Fibroblast of skin of left biceps (primary cell): ENCODE measurements around the gene TFF3.
"Not testable (repeated sequence)": the region's sequence is repeated elsewhere in the genome, so short reads cannot be mapped to it uniquely, and the experiment has no call there.

ENCODE experiments used
- DNase-seq, 2 experiments: peaks; one replicate each; pipeline ENCODE4 v3.0.0-alpha.2; 2013; ENCODE audit warnings: low read depth in 2 of 2

TFF3 gene

DNA sequence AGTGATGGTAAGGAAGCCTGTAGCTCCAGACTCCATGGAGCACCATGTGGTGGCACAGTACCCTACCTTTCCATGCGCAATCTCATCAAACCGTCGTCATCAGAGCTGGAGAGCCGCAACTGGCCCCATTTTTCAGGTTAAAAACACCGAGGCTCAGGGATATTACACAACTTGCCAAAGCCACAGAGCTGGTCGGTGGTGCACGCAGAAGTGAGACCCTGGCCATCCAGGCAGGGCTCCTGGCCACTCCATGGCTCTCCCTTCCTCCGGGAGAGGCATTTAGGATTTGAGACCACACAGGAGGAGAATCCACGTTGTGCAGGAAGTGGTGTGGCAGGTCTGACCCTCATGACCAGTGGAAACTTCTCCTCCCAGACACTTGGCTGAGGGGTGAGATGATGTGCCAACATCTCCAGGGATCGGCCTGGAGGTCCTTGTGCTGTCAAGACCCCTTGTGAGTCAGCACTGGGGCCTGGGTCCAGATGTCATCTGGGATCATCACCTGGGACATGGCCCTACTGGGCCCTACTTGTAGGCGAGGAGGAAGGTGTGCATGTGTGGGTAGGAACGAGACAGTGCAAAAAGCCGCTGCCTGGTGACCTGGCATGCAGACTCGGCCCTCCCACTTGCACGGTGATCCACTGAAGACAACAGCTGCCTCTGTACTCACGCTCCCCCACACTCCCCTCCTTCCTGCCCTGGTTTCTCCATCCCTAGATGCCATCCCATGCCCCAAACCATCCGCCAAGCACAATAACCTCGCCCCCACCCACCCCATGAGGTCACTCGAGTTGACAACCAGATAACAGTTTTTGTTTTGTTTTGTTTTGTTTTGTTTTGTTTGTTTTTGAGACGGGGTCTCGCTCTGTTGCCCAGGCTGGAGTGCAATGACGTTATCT is 10.4 kb downstream of the TFF3 start:
- no peak for DNase-seq

DNA sequence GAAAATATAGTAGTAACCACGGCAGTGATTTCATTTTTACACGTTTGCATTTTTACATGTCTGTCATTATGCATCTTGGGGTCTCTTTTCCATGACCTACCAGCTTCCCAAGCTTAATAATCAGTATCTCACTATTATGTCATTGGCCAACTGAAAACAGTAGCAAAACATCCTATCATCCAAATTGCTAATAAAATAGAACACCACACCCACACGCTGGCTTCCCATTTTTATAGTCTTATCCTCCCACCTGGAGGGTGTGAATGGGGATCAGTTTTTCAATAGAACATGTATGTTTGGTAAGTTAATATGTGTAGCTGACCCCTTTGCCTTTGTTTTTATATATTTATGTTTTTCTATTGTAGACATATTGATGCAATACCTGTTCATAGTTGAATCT is 11.8 kb downstream of the TFF3 start:
- no peak for DNase-seq

DNA sequence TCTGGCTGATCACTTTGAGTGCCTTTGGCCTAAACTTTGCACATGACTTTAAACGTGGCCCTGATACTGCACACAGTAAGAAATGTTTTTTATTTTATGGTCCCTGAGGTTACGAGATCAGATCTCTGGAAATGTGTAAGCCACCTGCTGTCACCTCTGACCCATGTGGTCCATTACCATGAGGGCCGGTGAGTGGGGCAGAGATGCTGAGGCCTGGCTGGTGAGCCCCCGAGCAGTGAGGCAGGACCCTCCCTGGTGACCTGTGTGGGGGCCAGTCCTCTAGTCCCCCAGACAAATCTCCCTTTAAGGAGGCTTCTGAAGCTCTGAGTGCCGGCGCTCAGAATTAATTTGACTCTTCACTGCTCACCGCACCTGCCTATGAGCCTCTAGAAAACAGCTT is 12.4 kb downstream of the TFF3 start:
- DNase-seq, result no peak

DNA sequence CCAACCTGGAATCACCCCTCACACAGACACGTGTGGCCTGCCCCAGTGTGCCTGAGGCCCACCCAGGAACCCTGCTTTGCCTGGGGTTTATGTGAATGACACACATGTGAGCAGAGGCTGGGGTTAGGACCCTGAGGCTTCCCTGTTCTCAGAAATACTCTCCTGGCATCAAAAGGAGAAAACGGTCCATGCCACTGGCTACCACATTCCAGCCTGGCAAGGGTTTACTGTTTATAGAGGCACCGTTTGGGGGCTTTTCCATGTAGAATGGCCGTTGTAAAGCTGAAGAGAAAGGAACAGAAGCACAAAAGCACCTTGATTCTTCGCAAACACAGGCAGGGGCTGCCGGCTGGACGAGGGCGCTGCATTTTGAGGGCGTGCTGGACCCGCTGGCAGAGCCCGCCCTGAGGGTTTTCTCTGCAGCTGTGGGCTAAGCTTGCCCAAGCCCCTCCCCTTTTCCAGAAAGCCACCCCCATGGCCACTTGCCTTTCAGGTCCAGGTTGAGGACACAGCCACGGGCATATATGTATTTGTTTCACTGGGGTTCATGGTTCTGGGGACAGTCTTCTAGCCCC is 13.0 kb downstream of the TFF3 start:
- no peak for DNase-seq

DNA sequence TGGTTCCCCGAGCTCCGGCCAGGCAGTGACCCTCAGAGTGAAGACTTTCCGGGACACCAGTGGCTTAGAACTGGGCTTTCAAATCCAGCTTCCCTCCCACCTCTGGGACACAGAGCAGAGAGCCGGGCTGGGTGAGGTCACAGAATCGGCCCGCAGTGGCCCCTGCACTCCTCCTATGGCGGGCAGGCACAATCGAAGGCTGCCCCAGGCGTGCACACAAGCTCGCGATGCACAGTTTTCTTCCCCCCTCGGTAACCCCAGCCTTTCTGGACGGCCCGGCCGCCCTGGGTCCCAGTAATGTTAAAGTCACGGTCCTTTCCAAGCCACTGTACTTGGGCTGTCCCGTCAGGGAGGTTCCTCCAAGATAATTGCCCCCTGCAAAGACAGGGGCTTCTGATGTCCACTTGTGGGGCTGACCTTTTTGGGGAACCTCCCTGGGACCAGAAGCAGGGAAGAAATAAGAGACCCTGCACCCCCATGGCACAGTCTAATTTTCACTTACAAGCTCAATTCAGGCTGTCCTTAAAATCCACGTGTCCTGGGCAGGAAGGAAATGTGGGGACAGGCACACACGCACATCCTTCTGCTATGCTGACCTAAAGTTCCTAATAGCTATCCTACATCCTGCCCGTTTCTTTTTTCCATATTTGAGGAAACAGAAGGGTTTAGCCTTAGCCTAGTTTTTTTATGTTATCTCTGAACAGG is 13.7 kb downstream of the TFF3 start:
- no peak for DNase-seq

DNA sequence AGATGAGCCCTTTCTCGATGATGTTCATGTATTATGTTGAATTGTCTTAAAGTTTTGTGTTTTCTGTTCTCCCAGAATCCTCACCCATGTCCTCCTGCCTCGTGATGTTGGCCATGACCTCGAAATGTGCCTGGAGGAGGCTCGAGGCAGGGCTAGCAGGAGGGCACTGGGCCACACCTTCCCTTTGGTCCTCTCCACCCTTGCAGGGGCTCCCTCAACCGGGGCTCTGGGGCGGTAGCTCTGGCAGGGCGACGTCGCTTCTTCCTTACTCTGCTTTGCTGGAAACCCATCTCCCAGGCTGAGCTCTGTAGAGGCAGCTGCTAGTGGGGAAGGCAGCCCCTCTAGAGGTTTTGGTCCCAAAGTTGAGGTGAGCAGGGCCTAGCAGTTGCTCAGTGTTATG is 14.3 kb downstream of the TFF3 start:
- DNase-seq, result no peak

DNA sequence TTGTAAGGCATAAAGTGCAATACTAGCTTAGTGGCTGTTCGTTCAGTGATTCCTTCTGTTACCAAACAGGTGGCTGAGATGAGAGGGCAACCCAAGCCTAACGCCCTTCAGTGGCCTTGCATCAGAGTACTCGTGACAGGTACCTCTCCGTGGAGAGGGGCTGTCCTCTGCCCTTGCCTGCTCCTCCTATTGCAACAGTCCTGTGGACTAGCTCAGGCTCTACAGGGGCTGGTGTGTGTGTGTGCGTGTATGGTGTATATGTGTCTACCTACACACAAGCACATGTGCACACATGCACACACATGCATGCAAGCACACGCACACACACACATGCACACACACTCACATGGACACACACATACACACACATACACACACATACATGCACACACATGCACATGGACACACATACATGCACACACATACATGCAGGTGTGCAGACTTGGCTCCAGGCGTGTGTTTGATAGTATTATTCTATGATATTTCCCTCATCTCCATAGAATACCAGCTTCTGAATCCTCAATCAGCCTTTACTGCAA is 15.1 kb downstream of the TFF3 start:
- no peak for DNase-seq

DNA sequence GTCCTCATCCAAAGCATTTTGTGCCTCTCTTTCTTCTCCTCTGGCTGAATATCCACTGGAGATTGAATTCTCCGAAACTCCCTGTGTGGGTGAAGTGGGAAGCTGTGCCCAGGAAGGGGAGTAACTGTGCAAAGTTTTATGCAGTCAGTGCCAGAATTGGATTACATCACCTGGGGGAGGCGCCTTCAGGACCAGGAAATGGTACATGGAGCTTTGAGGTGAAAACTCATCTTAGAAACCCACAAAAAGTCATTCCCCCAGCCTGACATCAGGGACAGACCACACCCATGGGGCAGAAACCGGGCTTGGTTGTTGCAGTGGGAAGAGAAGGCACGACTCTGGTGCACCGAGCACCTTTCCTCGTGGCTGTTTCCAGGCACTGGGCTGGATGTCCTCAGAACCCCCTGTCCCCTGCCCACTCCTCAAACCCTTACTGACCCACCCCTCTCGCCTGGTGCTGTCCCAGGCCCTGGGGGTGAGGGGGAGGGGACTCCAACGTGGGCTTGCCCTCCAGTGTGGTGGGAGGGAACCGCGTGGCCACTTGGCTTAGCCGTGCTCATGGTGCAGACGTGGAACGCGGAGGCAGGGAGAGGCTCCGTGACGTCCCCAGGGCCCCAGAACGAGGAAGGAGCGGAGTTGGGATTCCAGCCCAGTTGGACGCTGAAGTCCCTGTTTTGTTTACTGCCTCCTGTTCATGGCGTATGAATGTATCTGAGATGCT is 15.7 kb downstream of the TFF3 start:
- DNase-seq, result no peak

DNA sequence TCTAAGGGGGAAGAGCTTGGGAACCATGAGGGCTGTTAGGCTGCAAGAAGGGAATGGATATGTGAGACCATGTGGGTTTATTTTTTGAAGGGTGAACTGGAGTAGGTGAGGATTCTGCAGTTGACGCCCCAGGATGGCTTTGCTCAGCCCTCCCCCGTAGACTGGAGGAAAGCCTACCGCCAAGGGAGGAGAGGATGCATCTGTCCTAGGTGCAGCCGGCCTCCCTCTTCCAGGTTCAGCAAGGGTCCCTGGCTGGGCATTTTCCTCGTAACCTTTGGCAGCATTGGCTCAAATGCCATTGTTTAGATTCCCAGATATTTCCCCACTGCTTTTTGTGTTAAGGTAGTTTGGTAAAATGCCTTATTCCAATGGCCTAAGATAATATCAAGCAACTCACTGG is 16.6 kb downstream of the TFF3 start:
- no peak for DNase-seq

DNA sequence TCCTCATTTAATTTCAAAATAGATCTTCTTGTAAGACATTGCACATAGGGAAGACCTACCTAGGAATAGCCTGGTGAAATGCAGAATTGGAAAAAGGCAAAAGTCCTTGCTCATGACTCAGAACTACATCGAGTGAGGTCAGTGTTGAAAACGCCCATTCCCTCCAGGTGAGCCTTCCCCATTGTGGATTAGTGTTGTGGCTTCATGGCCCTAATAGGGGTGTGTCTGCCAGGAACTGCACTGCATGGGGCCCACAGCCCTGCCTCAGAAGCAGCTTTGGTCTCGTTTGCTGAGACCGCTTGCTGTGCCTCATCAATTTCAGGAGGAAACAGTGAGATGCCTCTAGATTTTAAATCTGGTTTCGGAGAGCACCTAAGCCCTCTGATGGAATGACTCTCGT is 17.0 kb downstream of the TFF3 start:
- no peak for DNase-seq

DNA sequence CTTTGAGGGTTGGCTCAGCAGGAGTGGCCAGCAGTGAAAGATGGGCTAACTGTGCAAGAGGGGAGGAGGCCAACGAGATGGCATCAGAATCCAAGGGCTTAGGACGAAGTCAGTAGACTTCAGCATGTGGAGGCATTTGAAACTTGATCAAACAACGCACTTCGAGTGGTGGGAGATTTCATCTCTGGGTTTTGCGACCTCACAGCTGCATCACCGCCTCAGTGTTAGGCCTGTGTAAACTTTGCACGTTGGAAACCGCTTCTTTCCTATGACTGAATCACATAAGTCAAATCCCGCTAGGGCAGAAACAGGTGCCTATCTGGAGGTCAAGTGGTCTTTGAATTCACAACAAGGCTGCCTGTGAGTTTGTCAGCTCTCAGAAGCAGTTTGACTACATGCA is 17.8 kb downstream of the TFF3 start:
- DNase-seq, result no peak

DNA sequence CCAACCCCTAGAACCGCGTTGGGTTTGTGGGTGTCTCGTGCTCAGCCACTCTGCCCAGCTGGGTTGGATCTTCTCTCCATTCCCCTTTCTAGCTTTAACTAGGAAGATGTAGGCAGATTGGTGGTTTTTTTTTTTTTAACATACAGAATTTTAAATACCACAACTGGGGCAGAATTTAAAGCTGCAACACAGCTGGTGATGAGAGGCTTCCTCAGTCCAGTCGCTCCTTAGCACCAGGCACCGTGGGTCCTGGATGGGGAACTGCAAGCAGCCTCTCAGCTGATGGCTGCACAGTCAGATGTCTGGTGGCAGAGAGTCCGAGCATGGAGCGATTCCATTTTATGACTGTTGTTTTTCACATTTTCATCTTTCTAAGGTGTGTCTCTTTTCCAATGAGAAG is 18.7 kb downstream of the TFF3 start:
- DNase-seq, result no peak

DNA sequence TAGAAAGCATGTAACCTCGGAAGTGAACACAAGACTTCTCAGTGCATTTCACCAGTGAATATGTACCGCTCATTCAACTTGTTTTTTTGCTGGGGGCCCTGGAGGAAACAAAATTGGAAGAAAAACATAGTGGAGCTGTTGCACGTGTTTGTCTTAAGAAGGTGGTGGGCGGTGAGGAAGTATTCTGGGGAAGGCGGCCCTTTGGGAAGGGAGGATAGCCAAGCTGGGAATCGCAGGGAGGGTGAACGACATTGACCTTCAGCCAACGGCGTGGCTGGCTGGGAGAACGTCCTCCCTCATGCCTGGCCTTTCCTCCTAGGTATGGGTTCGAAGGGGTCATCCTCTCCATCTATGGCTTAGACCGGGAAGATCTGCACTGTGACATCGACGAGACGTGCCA is 19.4 kb downstream of the TFF3 start:
- DNase-seq, result no peak

DNA sequence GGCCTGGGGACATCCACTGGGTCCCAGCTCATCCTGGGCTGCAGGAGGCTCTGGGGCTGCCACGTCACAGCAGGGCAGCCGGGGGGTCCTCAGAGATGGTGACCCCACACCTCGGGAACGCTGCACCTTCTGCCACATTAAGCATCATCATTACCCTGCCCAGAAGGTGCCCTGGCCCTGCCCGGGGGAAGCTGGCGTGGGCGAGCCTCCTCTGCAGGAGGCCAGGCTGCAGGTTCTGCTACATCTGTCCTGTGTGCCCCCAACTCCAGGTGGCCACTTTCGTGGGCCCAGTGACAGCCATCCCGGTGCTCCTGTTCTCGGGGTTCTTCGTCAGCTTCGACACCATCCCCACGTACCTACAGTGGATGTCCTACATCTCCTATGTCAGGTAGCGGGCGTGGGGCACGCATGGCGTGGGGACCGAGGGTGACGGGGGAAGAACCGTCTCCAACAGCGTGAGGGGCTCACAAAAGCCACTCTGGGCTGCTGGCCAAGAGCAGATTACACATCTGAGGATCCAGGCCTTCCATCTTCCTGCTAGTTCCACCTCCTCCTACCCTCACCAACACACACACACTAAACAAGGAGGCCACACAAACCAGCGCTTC is 20.8 kb downstream of the TFF3 start:
- no peak for DNase-seq

DNA sequence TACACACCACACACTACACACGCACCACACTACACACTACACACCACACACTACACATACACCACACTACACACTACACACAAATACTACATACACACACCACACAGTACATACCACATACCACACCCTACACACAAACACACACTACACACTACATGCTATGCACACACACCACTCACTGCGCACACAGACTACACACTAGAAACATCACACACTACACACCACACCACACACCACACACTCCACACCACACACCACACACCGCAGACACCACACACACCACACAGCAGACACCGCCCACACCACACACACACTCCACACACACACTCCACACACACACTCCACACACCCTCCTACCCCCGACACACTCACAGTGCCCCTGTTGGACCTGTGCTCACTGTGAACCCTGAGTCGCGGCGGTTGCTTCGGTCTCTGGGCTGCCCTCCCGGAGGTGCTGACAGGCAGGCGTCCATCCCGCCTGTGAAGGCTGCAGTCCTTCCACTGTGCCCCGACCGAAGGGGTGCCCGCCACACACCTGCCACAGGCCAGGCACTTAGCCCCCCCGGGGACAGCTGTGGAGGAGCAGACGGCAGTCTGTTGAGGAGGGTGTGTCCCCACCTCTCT is 21.4 kb downstream of the TFF3 start:
- DNase-seq, result no peak

DNA sequence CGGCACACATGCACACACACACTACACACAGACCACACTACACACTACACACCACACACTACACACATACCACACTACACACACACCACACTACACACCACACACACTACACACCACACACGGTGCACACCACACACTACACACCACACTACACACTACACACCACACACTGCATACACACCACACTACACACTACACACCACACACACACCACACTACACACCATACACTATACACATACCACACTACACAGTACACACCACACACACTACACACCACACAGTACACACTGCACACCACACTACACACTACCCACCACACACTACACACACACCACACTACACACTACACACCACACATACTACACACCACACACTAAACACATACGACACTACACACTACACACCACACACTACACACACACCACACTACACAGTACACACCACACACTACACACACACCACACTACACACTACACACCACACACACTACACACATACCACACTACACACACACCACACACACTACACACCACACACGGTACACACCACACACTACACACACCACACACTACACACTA is 22.6 kb downstream of the TFF3 start:
- DNase-seq, result not testable (repeated sequence)

DNA sequence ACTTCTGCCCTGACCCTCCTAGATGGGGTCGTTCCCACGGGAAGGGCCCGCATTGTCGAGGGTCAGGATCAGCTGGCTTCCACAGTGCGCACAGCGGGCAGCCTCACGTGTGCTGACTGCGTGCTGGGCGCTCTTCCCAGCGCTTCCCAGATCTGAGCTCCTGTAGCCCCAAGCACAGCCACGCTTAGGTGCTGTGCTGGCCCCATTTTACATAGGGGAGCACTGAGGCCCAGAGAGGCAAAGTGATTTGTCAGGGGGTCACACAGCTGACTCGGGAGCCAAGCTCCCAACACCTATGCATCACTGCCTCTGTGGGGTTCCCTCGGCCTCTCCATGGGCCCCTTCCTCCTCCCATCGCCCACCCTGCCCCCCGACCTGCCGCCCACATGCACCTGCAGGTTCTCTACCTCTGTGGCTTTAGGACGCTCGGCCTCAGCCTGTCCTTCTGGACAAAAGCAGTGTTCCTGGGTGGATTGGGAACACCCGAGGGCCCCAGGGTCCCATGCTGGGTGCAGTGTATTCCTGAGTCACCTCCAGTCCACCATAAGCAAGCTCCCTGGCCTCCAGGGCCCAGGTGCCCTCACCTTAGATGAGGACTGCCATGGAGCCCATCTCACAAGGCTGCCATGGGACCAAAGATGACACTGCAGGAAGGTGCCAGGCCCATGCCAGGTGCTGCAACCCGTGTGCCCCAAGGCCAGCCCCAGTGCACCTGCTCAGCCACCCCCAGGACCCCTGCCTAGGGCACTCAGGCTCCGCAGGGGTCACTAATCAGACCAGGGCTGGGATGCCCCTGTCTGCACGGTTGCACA is 23.3 kb downstream of the TFF3 start:
- DNase-seq, result no peak

DNA sequence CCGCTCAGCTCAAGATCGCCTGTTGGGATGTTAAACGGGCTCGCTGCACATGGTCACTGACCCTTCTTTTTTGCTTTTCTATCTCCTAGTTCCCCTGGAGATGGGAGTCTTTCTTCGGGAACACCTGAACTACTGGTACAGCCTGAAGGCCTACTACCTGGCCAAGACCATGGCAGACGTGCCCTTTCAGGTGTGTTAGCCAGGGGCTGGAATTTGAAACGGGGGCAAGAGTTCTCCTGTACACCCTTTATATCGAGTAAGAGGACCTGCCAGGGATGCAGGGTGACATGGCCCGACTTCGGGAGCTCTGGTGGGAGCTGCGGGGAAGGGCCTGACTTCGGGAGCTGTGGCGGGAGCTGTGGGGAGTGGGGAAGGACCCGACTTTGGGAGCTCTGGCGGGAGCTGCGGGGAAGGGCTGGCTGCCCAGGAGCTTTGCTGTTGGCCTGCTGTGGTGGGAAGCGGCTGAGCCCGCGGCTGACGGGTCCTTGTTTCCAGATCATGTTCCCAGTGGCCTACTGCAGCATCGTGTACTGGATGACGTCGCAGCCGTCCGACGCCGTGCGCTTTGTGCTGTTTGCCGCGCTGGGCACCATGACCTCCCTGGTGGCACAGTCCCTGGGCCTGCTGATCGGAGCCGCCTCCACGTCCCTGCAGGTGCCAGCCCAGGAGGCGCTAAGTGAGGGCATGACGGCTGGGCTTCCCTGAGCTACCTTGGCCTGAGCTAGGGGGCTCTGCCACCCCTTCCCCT is 24.0 kb downstream of the TFF3 start:
- no peak for DNase-seq

DNA sequence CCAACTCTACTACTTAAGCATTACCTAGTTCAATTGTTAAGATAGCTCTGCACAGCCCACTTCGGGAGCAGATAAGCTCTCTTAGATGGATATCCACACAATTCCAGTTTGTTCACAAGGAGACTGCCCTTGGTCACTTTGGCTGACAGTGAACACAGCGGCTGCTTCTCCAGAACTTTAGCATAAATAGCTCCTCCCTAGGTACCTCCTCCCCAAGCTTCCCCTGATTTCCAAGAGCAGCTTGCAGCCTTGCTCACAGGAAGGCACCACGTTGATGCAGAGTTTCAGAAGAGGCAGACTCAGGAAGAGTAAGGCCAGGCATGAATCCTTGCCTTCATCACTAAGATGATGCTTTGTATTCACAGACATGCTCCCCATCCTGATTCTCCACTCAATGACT is 24.7 kb downstream of the TFF3 start:
- DNase-seq, result no peak
